ENCODE data around the gene SRP19. TPM values are rescaled to one million over a fixed set of nuclear protein-coding genes. Genes with fewer than 3 reads are reported as not detected.
"Not testable (repeated sequence)": the region's sequence is repeated elsewhere in the genome, so short reads cannot be mapped to it uniquely, and the experiment has no call there.

SRP19 gene
- polyA plus RNA-seq, 3 donors, result 18.6 to 87.4 (median 71.9) TPM

DNA sequence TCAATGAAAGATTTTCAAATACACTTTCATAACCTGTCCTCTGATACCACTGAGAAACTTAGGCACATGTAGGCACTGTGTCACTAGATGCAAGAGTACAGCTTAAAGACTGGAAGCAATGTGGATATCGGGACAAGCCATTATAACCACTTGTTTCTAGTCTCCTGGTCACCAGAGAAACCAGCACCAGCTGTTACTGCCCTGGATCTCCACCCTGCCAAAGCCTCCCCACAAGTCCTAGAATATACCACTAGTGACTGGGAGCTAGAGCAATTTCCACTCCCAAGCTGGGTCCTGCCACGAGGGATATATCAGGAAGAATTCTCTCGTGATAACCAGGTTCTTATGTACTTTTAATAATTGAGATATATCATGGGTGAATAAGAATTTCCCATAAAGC, 41.5 kb downstream of the SRP19 start:
- Mint-ChIP-seq H3K27ac (peak overlapping the region in 1 of 7 donors; percentile 46), H3K36me3 (peaks cover 46 to 69% of the 10 kb centered on the region in 2 donors)
- TF ChIP-seq, protein P1, sequence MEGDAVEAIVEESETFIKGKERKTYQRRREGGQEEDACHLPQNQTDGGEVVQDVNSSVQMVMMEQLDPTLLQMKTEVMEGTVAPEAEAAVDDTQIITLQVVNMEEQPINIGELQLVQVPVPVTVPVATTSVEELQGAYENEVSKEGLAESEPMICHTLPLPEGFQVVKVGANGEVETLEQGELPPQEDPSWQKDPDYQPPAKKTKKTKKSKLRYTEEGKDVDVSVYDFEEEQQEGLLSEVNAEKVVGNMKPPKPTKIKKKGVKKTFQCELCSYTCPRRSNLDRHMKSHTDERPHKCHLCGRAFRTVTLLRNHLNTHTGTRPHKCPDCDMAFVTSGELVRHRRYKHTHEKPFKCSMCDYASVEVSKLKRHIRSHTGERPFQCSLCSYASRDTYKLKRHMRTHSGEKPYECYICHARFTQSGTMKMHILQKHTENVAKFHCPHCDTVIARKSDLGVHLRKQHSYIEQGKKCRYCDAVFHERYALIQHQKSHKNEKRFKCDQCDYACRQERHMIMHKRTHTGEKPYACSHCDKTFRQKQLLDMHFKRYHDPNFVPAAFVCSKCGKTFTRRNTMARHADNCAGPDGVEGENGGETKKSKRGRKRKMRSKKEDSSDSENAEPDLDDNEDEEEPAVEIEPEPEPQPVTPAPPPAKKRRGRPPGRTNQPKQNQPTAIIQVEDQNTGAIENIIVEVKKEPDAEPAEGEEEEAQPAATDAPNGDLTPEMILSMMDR (IDR thresholded peaks at IDR 0.05), result no peak

DNA sequence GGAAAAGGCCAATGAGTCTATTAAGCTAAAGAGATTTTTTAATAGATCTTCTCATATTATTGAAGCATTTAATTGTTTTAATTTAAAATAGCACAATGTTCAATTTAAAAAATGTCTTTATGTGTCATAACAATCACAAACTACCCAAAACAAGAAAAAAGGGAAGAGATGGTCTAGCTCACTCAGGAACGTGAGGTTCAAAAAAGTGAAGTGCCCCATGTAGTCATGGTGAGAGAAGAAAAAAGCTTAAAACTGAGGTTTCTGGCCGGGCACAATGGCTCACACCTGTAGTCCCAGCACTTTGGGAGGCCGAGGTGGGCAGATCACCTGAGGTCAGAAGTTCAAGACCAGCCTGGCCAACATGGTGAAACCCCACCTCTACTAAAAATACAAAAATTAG, 43.9 kb downstream of the SRP19 start:
- Histone ChIP-seq H3K36me3 (replicated peaks in 1 of 2; ENCODE audit: control insufficient read depth in 1 of 2, insufficient read depth in 2 of 2, low read length in 2 of 2) (peaks cover 56 to 86% of the 10 kb centered on the region in 2 donors), H3K27ac (ENCODE audit: low read depth in 1 of 2, low read length in 2 of 2) (peak overlapping the region in 1 of 2 donors; percentile 34), H3K4me1 (ENCODE audit: control insufficient read depth in 1 of 2, insufficient read depth in 2 of 2, low read length in 2 of 2) (peaks cover 3 to 13% of the 10 kb centered on the region in 2 donors), H4K20me1 (ENCODE audit: insufficient read depth, low read length) (peaks cover 99% of the 10 kb centered on the region), H3K79me2 (ENCODE audit: insufficient read depth, low read length) (peaks cover 91% of the 10 kb centered on the region)
- no CpG with 5 or more reads among the region's 3 CpGs for WGBS (ENCODE audit: insufficient coverage)
- H3K27me3 ChIP-seq (ENCODE audit: control insufficient read depth in 2 of 2, insufficient read depth in 2 of 2, low read length in 2 of 2); H3K4me3 ChIP-seq (replicated peaks in 1 of 3; ENCODE audit: low read depth in 2 of 3, low read length in 3 of 3); H3K4me2 ChIP-seq (replicated peaks; ENCODE audit: extremely low read depth, low read length, poor library complexity, severe bottlenecking); H3K9me3 Mint-ChIP-seq; intact Hi-C loops (cut with micrococcal nuclease); H3K9ac ChIP-seq (ENCODE audit: insufficient read depth, low read length, poor library complexity, severe bottlenecking); H3K27me3 Mint-ChIP-seq (ENCODE audit: low read depth in 3 of 3); H3K4me3 Mint-ChIP-seq; H2AFZ ChIP-seq (ENCODE audit: insufficient read depth, low read depth, low read length, poor library complexity, severe bottlenecking); H3K9me3 ChIP-seq (replicated peaks in 1 of 2; ENCODE audit: control insufficient read depth in 1 of 2, insufficient read depth in 1 of 2, low read length in 2 of 2): not testable (repeated sequence)
- DNase-seq, result peak; percentile 16 to 30 (median 22)
- Mint-ChIP-seq H3K36me3 (peaks cover 45 to 72% of the 10 kb centered on the region in 2 donors), H3K4me1 (peaks cover 20% of the 10 kb centered on the region), H3K27ac (peak overlapping the region; percentile 25 to 83 (median 69))

More for the DNA sequence above, 41.5 kb downstream of the SRP19 start:
- no peak overlapping the region for H3K4me3 ChIP-seq (replicated peaks in 1 of 3; ENCODE audit: low read depth in 2 of 3, low read length in 3 of 3)
- H3K9me3 Mint-ChIP-seq, result no peaks in the 10 kb centered on the region
- H3K27me3 Mint-ChIP-seq (ENCODE audit: low read depth in 3 of 3), result no peaks in the 10 kb centered on the region
- peaks cover 3 to 13% of the 10 kb centered on the region in 2 donors for H3K4me1 ChIP-seq (ENCODE audit: control insufficient read depth in 1 of 2, insufficient read depth in 2 of 2, low read length in 2 of 2)
- H3K4me1 Mint-ChIP-seq, result peaks cover 20% of the 10 kb centered on the region
- peaks cover 99% of the 10 kb centered on the region for H4K20me1 ChIP-seq (ENCODE audit: insufficient read depth, low read length)
- H3K27ac ChIP-seq (ENCODE audit: low read depth in 1 of 2, low read length in 2 of 2), result no peak overlapping the region
- H3K36me3 ChIP-seq (replicated peaks in 1 of 2; ENCODE audit: control insufficient read depth in 1 of 2, insufficient read depth in 2 of 2, low read length in 2 of 2), result peaks cover 61 to 86% of the 10 kb centered on the region in 2 donors
- H3K4me2 ChIP-seq (replicated peaks; ENCODE audit: extremely low read depth, low read length, poor library complexity, severe bottlenecking), result no peak overlapping the region
- H3K9ac ChIP-seq (ENCODE audit: insufficient read depth, low read length, poor library complexity, severe bottlenecking), result no peak overlapping the region
- peaks cover 86% of the 10 kb centered on the region for H3K79me2 ChIP-seq (ENCODE audit: insufficient read depth, low read length)
- H3K9me3 ChIP-seq (replicated peaks in 1 of 2; ENCODE audit: control insufficient read depth in 1 of 2, insufficient read depth in 1 of 2, low read length in 2 of 2), result no peaks in the 10 kb centered on the region
- H3K4me3 Mint-ChIP-seq, result no peak overlapping the region
- no peak for DNase-seq
- H3K27me3 ChIP-seq (ENCODE audit: control insufficient read depth in 2 of 2, insufficient read depth in 2 of 2, low read length in 2 of 2), result no peaks in the 10 kb centered on the region
- 100% methylated on average over 1 of the region's 3 CpGs for WGBS (ENCODE audit: insufficient coverage)
- intact Hi-C loops (cut with micrococcal nuclease), result no loop called here
- no peak overlapping the region for H2AFZ ChIP-seq (ENCODE audit: insufficient read depth, low read depth, low read length, poor library complexity, severe bottlenecking)

Measured in CD14-positive monocyte (primary cell).